NCI-H1694 (cell line): ENCODE data around the gene ADAMTS20.
"Not testable (repeated sequence)": the region's sequence is repeated elsewhere in the genome, so short reads cannot be mapped to it uniquely, and the experiment has no call there.

Experiments used
- DNase-seq: peaks from one replicate; lab custom pipeline; 2025; lab: John Stamatoyannopoulos, UW

ADAMTS20 gene

DNA sequence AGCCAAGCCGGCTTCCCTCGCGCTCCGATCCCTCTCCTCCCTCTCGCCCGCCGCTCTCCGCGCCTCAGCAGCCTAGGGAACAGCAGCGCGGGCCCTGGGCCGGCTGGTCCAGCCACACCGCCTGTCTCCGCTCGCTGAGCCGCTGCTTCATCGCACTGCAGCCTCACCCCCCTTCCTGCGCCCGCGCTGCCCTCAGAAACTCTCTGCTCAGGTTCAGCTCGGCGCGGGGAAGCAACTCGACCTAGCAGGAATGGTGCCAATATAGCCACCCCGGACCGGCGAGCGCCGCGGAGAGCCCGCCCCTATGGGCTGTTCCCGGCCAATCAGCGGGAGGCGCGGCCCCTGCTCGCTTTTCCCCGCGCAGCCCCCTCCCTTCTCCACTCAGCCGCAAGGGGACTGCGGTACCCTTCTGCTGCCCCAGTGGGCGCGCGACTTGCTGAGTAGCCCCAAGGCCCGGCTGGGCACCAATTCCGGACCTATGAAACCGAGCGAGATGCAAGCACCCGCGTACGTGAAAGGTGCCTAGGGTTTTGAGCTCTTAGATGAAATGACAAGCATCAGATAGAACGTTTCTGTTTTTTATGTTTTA, at the start of gene ADAMTS20:
ADAMTS20 (minus strand) TSS at position 233 of the 589 bp plus-strand sequence. CDS start 282 bp downstream, outside the sequence.
- no peak for DNase-seq

- no peak for DNase-seq
These were observed 47.7 kb upstream of the ADAMTS20 start for GRCh38 chr12:43599708-43600107.

- no peak for DNase-seq
These were observed 47.1 kb upstream of the ADAMTS20 start for GRCh38 chr12:43599066-43599465.

DNA sequence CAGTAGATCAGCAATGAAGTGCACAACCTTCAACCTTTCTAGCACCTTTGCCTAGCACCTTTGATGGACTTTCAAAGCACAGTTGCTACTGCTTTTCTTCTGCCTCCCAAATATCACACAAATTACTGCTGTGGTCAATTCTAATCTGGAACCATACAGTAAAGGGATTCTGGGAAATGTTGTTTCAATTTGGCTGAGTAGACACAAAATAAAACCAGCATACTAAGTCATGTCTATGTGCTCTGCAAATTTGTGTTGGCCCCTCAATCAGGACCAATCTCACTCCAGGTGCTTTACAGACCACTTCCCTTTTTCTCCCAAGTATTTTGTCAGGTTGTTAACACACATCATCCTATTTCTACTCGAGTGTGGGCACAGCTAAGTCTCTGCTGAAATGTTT, 38.3 kb upstream of the ADAMTS20 start:
- DNase-seq: no peak

DNA sequence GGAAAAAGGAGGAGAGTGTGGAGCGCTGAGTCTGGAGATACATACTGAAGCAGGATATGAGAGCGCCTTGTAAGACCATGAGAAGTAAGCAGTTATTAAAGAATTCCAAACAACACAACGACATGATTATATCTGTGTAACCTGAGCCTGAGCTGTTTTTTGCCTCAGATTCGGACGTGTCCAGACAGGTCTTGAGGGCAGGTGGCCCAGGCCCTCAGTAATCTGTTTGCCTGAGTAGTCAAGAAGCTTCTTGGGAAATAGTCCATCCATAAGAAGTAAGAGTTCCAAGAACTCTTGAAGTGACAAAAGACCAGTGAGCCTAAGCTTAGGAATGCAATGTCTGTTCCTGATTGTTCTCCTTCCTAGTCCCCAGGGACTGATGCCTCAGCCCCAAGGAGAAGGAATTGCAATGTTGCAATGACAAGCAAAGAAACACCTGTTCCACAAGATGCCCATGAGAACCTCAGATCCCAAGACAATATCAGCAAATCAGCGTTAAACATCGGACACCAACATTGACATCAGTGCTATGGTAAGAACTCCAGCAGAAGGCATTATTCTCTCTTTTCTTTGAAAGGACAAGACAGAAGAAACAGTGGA, 34.7 kb upstream of the ADAMTS20 start:
- no peak for DNase-seq

DNA sequence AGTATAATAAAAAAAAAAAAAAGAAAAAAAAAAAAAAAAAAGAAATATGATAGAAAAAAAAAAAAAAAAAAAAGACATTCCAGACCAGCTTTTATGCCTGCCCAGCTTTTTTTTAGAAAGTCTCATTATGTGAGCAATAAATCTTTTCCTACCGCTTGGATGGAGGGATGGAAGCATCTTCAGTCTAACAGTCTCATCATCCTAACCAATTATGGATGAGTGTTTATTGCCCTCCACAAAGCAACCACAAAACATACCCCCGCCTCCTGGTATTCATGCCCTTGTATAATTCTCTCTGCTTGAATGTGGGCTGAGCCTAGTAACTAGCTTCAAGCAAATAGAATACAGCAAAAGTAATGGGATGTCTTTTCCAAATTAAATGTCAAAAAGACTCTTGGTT, 33.7 kb upstream of the ADAMTS20 start:
- no peak for DNase-seq

DNA sequence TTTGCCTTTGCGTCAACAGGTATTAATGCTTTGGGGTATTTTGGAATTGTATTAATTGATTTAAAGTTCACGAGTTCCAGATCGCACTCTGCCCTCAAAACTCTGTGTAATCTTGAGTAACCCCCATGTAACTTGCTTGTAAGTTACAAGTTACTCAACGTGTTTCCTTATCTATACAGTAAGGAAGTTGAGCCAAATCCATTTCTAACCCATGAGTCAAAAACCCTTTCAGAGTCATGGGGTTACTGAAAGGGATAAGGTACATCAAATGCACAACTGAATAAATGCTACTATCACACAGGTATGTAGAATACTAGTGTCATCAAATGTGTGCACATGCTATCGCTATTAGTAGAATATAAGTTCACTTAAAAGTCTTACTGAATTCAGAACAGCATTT, 28.6 kb upstream of the ADAMTS20 start:
- DNase-seq: no peak

GRCh38 chr12:43579206-43579605, 27.2 kb upstream of the ADAMTS20 start:
- DNase-seq: no peak

DNA sequence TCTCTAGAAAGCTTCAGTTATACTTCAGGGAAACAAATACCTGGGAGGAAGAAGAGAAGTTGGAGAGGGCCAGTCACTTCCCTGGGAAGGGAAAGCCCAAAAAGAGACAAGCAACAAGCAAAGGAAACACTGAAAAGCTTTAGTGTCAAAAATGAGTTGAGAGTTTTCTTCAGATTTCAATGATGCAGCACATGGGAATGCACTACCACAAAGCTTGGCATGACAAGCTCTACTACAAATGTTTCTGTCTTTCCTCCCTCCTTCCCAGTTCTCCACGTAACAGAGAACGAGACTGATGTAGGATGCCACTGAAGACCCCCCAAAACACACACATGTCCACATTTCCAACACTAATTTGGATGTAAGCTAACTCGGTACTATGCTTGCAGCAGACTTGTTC, 26.8 kb upstream of the ADAMTS20 start:
- no peak for DNase-seq

GRCh38 chr12:43577381-43577780, 25.4 kb upstream of the ADAMTS20 start:
- no peak for DNase-seq

DNA sequence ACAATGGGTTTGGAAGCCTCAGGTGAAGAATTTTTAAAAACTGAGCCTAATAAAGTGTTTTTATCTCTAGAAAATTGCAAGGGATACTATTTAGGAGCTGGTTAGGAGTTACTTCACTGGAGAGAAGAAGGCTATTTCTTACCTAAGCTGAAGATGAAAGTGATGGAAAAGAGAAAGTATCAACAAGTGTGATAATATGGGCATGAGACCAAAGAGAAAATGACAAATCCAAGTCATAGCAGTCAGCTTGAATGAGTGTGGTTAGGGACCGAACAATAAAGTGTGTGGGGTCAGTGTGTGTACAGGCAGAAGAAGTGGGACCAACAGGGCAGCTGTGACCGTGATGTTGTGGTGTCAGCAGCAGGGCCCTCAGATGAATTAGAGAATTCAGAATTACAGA, 24.2 kb upstream of the ADAMTS20 start:
- no peak for DNase-seq

- no peak for DNase-seq
These were observed 19.9 kb upstream of the ADAMTS20 start for GRCh38 chr12:43571885-43572284.

GRCh38 chr12:43556057-43556456, 4.1 kb upstream of the ADAMTS20 start:
- no peak for DNase-seq

- no peak for DNase-seq
These were observed 578 bp downstream of the ADAMTS20 start for GRCh38 chr12:43551279-43551970.

- no peak for DNase-seq
These were observed 1.2 kb downstream of the ADAMTS20 start for GRCh38 chr12:43550831-43551271.

DNA sequence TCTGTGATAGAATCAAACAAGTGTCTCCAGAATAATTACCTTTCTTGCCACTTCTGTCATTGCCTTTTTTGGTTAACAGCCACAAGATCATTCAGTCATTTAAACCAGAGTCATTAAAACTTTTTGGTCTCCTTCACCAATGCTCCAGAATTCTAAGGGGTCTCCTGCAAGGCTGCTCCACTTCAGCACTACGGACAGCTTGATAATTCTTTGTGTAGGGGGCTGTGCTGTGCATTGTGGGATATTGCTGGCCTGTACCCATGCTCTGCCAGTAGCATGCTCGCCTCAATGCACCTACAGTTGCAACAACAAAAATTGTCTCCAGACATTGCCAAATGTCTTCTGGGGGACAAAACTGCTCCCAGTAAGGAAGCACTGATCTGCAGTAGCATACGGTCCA, 7.3 kb downstream of the ADAMTS20 start:
- DNase-seq: no peak

GRCh38 chr12:43540470-43540869, 11.5 kb downstream of the ADAMTS20 start:
- DNase-seq: no peak

DNA sequence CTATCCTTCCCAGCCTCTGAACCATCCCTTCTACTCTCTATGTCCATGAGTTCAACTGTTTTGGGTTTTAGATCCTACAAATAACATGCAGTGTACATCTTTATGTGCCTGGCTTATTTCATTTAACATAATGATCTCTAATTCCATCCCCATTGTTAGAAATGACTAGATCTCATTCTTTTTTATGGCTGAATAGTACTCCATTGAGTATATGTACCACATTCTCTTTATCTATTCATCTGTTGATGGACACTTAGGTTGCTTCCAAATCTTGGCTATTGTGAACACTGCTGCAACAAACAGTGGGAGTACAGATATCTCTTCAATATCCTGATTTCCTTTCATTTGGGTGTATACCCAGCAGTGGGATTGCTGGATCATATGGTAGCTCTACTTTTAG, 14.3 kb downstream of the ADAMTS20 start:
- DNase-seq: not testable (repeated sequence)

GRCh38 chr12:43516045-43516444, 36.0 kb downstream of the ADAMTS20 start:
- no peak for DNase-seq

- DNase-seq: no peak
These were observed 50.3 kb downstream of the ADAMTS20 start for GRCh38 chr12:43501703-43502102.

GRCh38 chr12:43493261-43493797, 58.7 kb downstream of the ADAMTS20 start:
- no peak for DNase-seq

DNA sequence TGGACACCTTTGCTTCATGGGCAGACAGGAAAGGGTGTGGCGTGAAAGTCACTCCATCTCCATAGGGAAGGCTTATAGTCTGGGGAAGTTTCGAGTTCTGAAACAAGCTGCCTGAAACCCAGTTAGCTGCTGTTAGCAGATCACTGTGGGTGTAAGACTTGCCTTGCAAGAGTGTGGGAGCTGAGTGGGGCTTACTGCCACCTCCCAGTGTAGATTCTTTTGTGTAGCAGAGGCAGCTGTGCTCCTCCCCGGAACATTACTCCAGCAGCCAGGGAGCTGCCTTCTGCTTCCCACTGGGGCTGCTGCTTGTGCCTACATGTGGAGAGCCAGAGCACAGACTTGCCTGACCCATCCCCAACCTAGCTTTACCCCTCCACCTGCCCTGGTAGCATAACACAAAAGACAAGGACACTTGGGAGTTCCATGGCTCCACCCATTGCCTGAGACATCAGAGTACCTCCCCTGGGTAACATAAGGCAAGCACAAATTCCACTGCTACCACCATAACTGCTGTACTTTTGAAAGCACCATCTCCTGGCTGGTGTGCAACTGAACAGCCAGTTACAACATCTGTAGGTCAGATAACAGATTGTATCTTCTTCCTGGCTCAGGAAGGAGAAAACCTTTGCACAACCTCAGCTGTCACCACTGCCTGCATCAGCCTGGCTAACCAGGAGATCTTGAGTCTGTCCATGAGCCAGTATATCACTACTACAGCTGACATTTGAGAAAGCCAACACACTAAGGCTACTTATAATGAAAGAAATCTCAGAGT, 69.5 kb downstream of the ADAMTS20 start:
- DNase-seq: no peak
